K562 (cell line): Measurements from ENCODE around the gene SCN2B. TPM values are rescaled to one million over a fixed set of nuclear protein-coding genes. Genes with fewer than 3 reads are reported as not detected.

Experiments used
- ATAC-seq: fragments of 200-7000 bp; cut with Tn5 transposase; 3 replicates; pipeline ENCODE4 v1.9.1; 2020; ENCODE audit warnings: moderate library complexity
- BruUV-seq: library from RNA; stranded (reverse); fragments of 400-500 nt; replicated peaks from 2 replicates; lab custom pipeline; 2021; lab: Mats Ljungman, UMichigan
- CTCF ChIA-PET: fragments of 300-600 bp; formaldehyde crosslinking; extraction: SDS; loops from one replicate; lab custom pipeline; 2021; ENCODE audit warnings: low intra/inter-chr PET ratio; lab: Yijun Ruan, JAX
- POLR2A ChIA-PET: fragments of 300-600, 350-650 bp; sonication (Branson Sonifier 250); formaldehyde crosslinking; extraction: SDS; loops from one replicate; lab custom pipeline; 2021; ENCODE audit warnings: antibody characterized with exemption, inconsistent platforms; lab: Yijun Ruan, JAX
- DNase-seq, 4 experiments: peaks; one replicate each; pipeline versions ENCODE4 v3.0.0 to v3.0.0-alpha.2; 2011 to 2018; ENCODE audit warnings: low spot score in 3 of 4, mixed read lengths in 3 of 4; ENCODE audit errors: extremely low read depth in 1 of 4
- FAIRE-seq: peaks from 2 replicates; lab custom pipeline; 2011; peaks lifted over from hg19 to GRCh38; lab: Jason Lieb, UNC
- H2AFZ ChIP-seq: 2 replicates; pipeline ENCODE4 v1.6.0; 2011; ENCODE audit warnings: low read depth, low read length, control low read depth, inconsistent platforms
- H3K27ac ChIP-seq: fragments of 200-600 bp; 3 replicates; pipeline ENCODE4 v1.8.0; 2011; ENCODE audit warnings: low read depth, mild to moderate bottlenecking, control low read depth, inconsistent platforms, low read length, moderate library complexity, mixed read lengths; ENCODE audit errors: extremely low read depth
- H3K27me3 ChIP-seq, 2 experiments: fragments of 300-600 bp in 1 of 2; 2 replicates in 1 of 2; 3 replicates in 1 of 2; pipeline versions ENCODE4 v1.6.0 to v1.8.0; 2011; ENCODE audit warnings: inconsistent platforms in 2 of 2, low read length in 2 of 2, mild to moderate bottlenecking in 1 of 2, mixed read lengths in 1 of 2, moderate library complexity in 1 of 2; ENCODE audit not compliant: control insufficient read depth in 2 of 2, insufficient read depth in 2 of 2
- H3K36me3 ChIP-seq: fragments of 300-600 bp; 3 replicates; pipeline ENCODE4 v1.8.0; 2011; ENCODE audit warnings: mild to moderate bottlenecking, low read length, inconsistent platforms; ENCODE audit not compliant: control insufficient read depth, insufficient read depth
- H3K4me1 ChIP-seq, 2 experiments: fragments of 200-600 bp in 1 of 2; replicated peaks in 1 of 2; 2 replicates in 1 of 2; 3 replicates in 1 of 2; pipeline versions ENCODE4 v1.5.1 to v1.8.0; 2011; ENCODE audit warnings: inconsistent platforms in 2 of 2, low read length in 2 of 2, mild to moderate bottlenecking in 1 of 2, mixed read lengths in 1 of 2, moderate library complexity in 1 of 2; ENCODE audit not compliant: control insufficient read depth in 2 of 2, insufficient read depth in 2 of 2
- H3K4me2 ChIP-seq: 2 replicates; pipeline ENCODE4 v1.6.1; 2011; ENCODE audit warnings: low read length, control low read depth, inconsistent platforms, mixed read lengths; ENCODE audit not compliant: insufficient read depth
- H3K4me3 ChIP-seq: fragments of 200-600 bp; sonication (generic), shearing (Covaris generic); 2 replicates; pipeline ENCODE4 v1.5.1; 2016; ENCODE audit warnings: control low read depth, inconsistent platforms
- H3K79me2 ChIP-seq: fragments of 200-600 bp; 3 replicates; pipeline ENCODE4 v1.8.0; 2011; ENCODE audit warnings: low read length, inconsistent platforms; ENCODE audit not compliant: control insufficient read depth, insufficient read depth
- H3K9ac ChIP-seq, 2 experiments: 2 replicates each; pipeline versions ENCODE4 v1.6.0 to v1.6.1; 2011; ENCODE audit warnings: low read depth in 2 of 2, low read length in 2 of 2, control low read depth in 1 of 2, inconsistent platforms in 1 of 2, mild to moderate bottlenecking in 1 of 2, mixed read lengths in 1 of 2; ENCODE audit not compliant: insufficient read depth in 1 of 2
- H3K9me1 ChIP-seq: one replicate; pipeline ENCODE4 v1.6.0; 2011; ENCODE audit warnings: inconsistent platforms, mild to moderate bottlenecking, low read length, moderate library complexity; ENCODE audit not compliant: control insufficient read depth, insufficient read depth
- H3K9me3 ChIP-seq: replicated peaks from 2 replicates; pipeline ENCODE4 v1.5.1; 2011; ENCODE audit warnings: low read depth, low read length, inconsistent platforms; ENCODE audit not compliant: control insufficient read depth, insufficient read depth
- H4K20me1 ChIP-seq: replicated peaks from 2 replicates; pipeline ENCODE4 v1.6.1; 2011; ENCODE audit warnings: low read length, inconsistent platforms, mixed read lengths; ENCODE audit not compliant: control insufficient read depth, insufficient read depth
- CEBPZ ChIP-seq: fragments of 150-350 bp; IDR thresholded peaks from 2 replicates; pipeline ENCODE4 v1.6.1; 2014; ENCODE audit warnings: low read depth, mild to moderate bottlenecking, low read length, borderline replicate concordance
- KDM4B ChIP-seq, 2 experiments: fragments of 450-650 bp in 1 of 2; sonication (generic) in 1 of 2; IDR thresholded peaks; 2 replicates each; pipeline ENCODE4 v1.6.1; 2016 to 2017; ENCODE audit warnings: borderline replicate concordance in 2 of 2, antibody characterized with exemption in 1 of 2, low read depth in 1 of 2, mild to moderate bottlenecking in 1 of 2
- MECOM ChIP-seq: fragments of 250-450 bp; sonication (Bioruptor Pico); IDR thresholded peaks from 2 replicates; pipeline ENCODE4 v1.8.0; 2022; ENCODE audit warnings: inconsistent platforms
- RAD51 ChIP-seq: fragments of 450-650 bp; IDR thresholded peaks from 2 replicates; pipeline ENCODE4 v1.7.1; 2016; ENCODE audit warnings: low read depth, mild to moderate bottlenecking, borderline replicate concordance
- TCF3 ChIP-seq: sonication (generic); formaldehyde crosslinking; IDR thresholded peaks from 2 replicates; pipeline ENCODE4 v1.4.0; 2020; ENCODE audit warnings: mild to moderate bottlenecking, missing genetic modification reagents
- ZNF41 ChIP-seq: fragments of 250-450 bp; sonication (Bioruptor Pico); conservative IDR thresholded peaks from 2 replicates; pipeline ENCODE4 v1.4.0; 2020; ENCODE audit warnings: mild to moderate bottlenecking
- ZNF561 ChIP-seq: fragments of 450-650 bp; formaldehyde crosslinking; conservative IDR thresholded peaks from 2 replicates; pipeline ENCODE4 v1.4.0; 2020; ENCODE audit warnings: mild to moderate bottlenecking, moderate library complexity
- ZNF584 ChIP-seq: fragments of 200-800 bp; sonication (Bioruptor generic); IDR thresholded peaks from 2 replicates; pipeline ENCODE4 v1.6.1; 2016; ENCODE audit warnings: low read depth, mild to moderate bottlenecking, missing genetic modification characterization, missing compliant biosample characterization
- WGBS: fragments of 100-300 bp; shearing (Covaris generic); methylation state at CpG from one replicate; pipeline ENCODE4 v1.1.6; 2016; ENCODE audit warnings: low coverage, mixed read lengths; ENCODE audit not compliant: insufficient coverage; ENCODE audit errors: missing lambda C conversion rate; 5-methylcytosine and 5-hydroxymethylcytosine counted together
- in situ Hi-C: fragments of 300-500 bp; cut with MboI; formaldehyde crosslinking; loops from 4 replicates; pipeline ENCODE4 v1.15.0; 2018; ENCODE audit warnings: inconsistent platforms, mixed read lengths
- intact Hi-C: fragments of 100-400 bp; cut with micrococcal nuclease; formaldehyde crosslinking; loops from 2 replicates; pipeline ENCODE4 v1.14.2; 2022
- polyA plus RNA-seq, 8 experiments: library from polyadenylated mRNA; depleted of rRNA in 4 of 8; stranded (reverse) in 5 of 8; unstranded in 3 of 8; fragments of >200 nt; fragmentation: Nextera tagmentation in 2 of 8; fragmentation: Illumina TruSeq in 1 of 8; extraction: Ambion mirVana in 2 of 8; extraction: Trizol in 1 of 8; gene quantifications; 2 replicates each; pipeline versions ENCODE4 v1.2.1 to v1.2.3, GENCODE V29; 2011 to 2014; ENCODE audit warnings: inconsistent platforms in 1 of 8, missing spikeins in 1 of 8
- total RNA-seq, 7 experiments: library from RNA; depleted of rRNA in 6 of 7; stranded (reverse); fragments of >200 nt in 6 of 7; fragmentation: Illumina TruSeq in 2 of 7; extraction: Trizol in 2 of 7; gene quantifications; 2 replicates each; pipeline versions ENCODE4 v1.2.1 to v1.2.3, GENCODE V29; 2011 to 2021; ENCODE audit warnings: low replicate concordance in 1 of 7
- TF ChIP-seq, protein P1 (sequence below): fragments of 250-450 bp; sonication (Bioruptor Pico); IDR thresholded peaks from 2 replicates; pipeline ENCODE4 v1.4.0; 2020; ENCODE audit warnings: mild to moderate bottlenecking
- TF ChIP-seq, protein P2 (sequence below): fragments of 450-650 bp; IDR thresholded peaks from 2 replicates; pipeline ENCODE4 v1.6.1; 2016; ENCODE audit warnings: missing biosample characterization, missing genetic modification characterization

SCN2B gene
- total and polyA plus RNA-seq, 9 of the 15 experiments (the other 6 are each of a cell fraction or from before 2014, with no cell fraction given) = not detected

DNA sequence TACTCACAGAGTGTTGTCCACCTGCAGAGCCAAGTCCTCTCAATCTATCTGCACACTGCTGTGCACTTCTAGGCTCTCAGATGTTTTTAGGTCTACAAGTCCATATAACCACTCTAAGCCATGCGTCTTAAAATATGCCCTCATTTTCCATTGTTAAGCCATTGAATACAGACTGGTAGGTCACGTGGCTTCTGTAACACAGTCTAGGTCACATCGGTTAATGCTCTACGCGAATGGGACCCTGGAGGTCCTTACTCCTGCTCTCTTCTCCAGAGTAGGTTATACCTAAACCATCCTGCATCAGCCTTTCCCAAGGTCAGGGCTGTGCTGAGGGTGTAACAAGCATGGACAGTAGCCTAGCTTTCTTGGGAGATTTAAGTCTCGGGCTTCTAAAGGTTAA, 47.6 kb upstream of the SCN2B start:
- in situ Hi-C loops (no loop called here), intact Hi-C loops (no loop called here)
- Histone ChIP-seq H3K4me2 (no peak overlapping the region), H3K9me1 (no peaks in the 10 kb centered on the region), H3K4me1 (no peaks in the 10 kb centered on the region), H3K27me3 (peaks cover 4 to 26% of the 10 kb centered on the region in 2 experiments; a peak in 4 of 5 replicates), H3K9ac (no peak overlapping the region), H2AFZ (no peak overlapping the region), H3K36me3 (no peaks in the 10 kb centered on the region), H3K9me3 (no peaks in the 10 kb centered on the region), H4K20me1 (no peaks in the 10 kb centered on the region)
- POLR2A ChIA-PET = no interaction called here
- DNase-seq (no peak), FAIRE-seq (no peak), ATAC-seq (no peak)
- CTCF ChIA-PET = no interaction called here
- BruUV-seq = no TSS peak
- 7% methylated on average over 6 of the region's 6 CpGs for WGBS
- TF ChIP-seq RAD51 (peak; percentile 25; the same call in 1 of the 2 replicates), ZNF41 (CRISPR knock-in tag) (no peak)
- TF ChIP-seq, all 486 proteins: peak for 1
- no peaks in the 10 kb centered on the region for H3K79me2 ChIP-seq
- no peak overlapping the region for H3K27ac ChIP-seq
- H3K4me3 ChIP-seq = no peak overlapping the region

- FAIRE-seq (no peak), ATAC-seq (no peak), DNase-seq (no peak)
- in situ Hi-C loops (no loop called here), intact Hi-C loops (no loop called here)
- Histone ChIP-seq H3K9me1 (no peaks in the 10 kb centered on the region), H3K9ac (no peak overlapping the region), H3K27me3 (peaks cover 4 to 26% of the 10 kb centered on the region in 2 experiments; a peak in 4 of 5 replicates), H3K9me3 (no peaks in the 10 kb centered on the region), H3K79me2 (no peaks in the 10 kb centered on the region), H2AFZ (no peak overlapping the region), H3K4me3 (no peak overlapping the region), H3K36me3 (no peaks in the 10 kb centered on the region), H3K4me2 (no peak overlapping the region), H4K20me1 (no peaks in the 10 kb centered on the region), H3K4me1 (no peaks in the 10 kb centered on the region), H3K27ac (no peak overlapping the region)
- ChIA-PET CTCF (no interaction called here), POLR2A (no interaction called here)
- WGBS = 6% methylated on average over 2 of the region's 2 CpGs
- BruUV-seq = no TSS peak
- TF ChIP-seq, protein P1, sequence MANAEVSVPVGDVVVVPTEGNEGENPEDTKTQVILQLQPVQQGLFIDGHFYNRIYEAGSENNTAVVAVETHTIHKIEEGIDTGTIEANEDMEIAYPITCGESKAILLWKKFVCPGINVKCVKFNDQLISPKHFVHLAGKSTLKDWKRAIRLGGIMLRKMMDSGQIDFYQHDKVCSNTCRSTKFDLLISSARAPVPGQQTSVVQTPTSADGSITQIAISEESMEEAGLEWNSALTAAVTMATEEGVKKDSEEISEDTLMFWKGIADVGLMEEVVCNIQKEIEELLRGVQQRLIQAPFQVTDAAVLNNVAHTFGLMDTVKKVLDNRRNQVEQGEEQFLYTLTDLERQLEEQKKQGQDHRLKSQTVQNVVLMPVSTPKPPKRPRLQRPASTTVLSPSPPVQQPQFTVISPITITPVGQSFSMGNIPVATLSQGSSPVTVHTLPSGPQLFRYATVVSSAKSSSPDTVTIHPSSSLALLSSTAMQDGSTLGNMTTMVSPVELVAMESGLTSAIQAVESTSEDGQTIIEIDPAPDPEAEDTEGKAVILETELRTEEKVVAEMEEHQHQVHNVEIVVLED (CRISPR knock-in tag) = no peak
- TF ChIP-seq CEBPZ = no peak
- no peak for TF ChIP-seq KDM4B (IDR thresholded peaks at IDR 0.05; ENCODE audit: borderline replicate concordance in 2 of 2, low read depth in 1 of 2)
- TF ChIP-seq TCF3 (CRISPR knock-in tag) = no peak
- no peak for TF ChIP-seq ZNF561
- TF ChIP-seq MECOM = no peak
- TF ChIP-seq, protein P2, sequence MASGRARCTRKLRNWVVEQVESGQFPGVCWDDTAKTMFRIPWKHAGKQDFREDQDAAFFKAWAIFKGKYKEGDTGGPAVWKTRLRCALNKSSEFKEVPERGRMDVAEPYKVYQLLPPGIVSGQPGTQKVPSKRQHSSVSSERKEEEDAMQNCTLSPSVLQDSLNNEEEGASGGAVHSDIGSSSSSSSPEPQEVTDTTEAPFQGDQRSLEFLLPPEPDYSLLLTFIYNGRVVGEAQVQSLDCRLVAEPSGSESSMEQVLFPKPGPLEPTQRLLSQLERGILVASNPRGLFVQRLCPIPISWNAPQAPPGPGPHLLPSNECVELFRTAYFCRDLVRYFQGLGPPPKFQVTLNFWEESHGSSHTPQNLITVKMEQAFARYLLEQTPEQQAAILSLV = no peak
- no peak for TF ChIP-seq ZNF584 (CRISPR knock-in tag)
Measured at GRCh38 chr11:118223570-118223969, 47.1 kb upstream of the SCN2B start.
